Naive thymus-derived CD4-positive, alpha-beta T cell (primary cell): ENCODE results near the gene SLC17A1. TPM values are rescaled to one million over a fixed set of nuclear protein-coding genes. Genes with fewer than 3 reads are reported as not detected.
A peak's percentile ranks its signal among the peaks of the same experiment; 100 is the strongest.
"Not testable (repeated sequence)": the region's sequence is repeated elsewhere in the genome, so short reads cannot be mapped to it uniquely, and the experiment has no call there.

ENCODE experiments used
- ATAC-seq: fragments of 150-1000 bp; cut with Tn5 transposase; 2 replicates; pipeline ENCODE4 v1.10.0; 2021; ENCODE audit warnings: mild to moderate bottlenecking, moderate library complexity
- CTCF ChIA-PET: fragments of 350-600 bp; sonication (Branson Sonifier 250); formaldehyde crosslinking; loops from one replicate; lab custom pipeline; 2021; ENCODE audit warnings: antibody characterized with exemption; lab: Charles Lee
- POLR2A ChIA-PET: fragments of 350-600 bp; sonication (Branson Sonifier 250); formaldehyde crosslinking; loops from one replicate; lab custom pipeline; 2021; ENCODE audit warnings: antibody characterized with exemption, inconsistent platforms; lab: Charles Lee
- DNase-seq, 9 donors: peaks; one replicate each; pipeline versions ENCODE4 v3.0.0 to v3.0.0-alpha.2; 2020 to 2022; ENCODE audit warnings: mixed read lengths in 1 of 9
- H3K27ac ChIP-seq: one replicate; pipeline ENCODE4 v1.7.0; 2013; ENCODE audit warnings: mild to moderate bottlenecking, low read depth, low read length, moderate library complexity
- H3K27me3 ChIP-seq, 2 donors: one replicate each; pipeline ENCODE4 v1.7.0; 2013; ENCODE audit warnings: low read length in 2 of 2, mild to moderate bottlenecking in 2 of 2, moderate library complexity in 2 of 2; ENCODE audit not compliant: control insufficient read depth in 2 of 2, insufficient read depth in 2 of 2
- H3K36me3 ChIP-seq, 3 experiments: 1 replicate in 2 of 3; 2 replicates in 1 of 3; pipeline ENCODE4 v1.7.0; 2013; ENCODE audit warnings: low read length in 3 of 3, mild to moderate bottlenecking in 3 of 3, moderate library complexity in 1 of 3; ENCODE audit not compliant: insufficient read depth in 3 of 3, control insufficient read depth in 2 of 3
- H3K4me1 ChIP-seq, 2 donors: one replicate each; pipeline ENCODE4 v1.7.0; 2013; ENCODE audit warnings: low read length in 2 of 2, mild to moderate bottlenecking in 2 of 2, moderate library complexity in 1 of 2; ENCODE audit not compliant: control insufficient read depth in 2 of 2, insufficient read depth in 2 of 2
- H3K4me3 ChIP-seq: 2 replicates; pipeline ENCODE4 v1.7.0; 2013; ENCODE audit warnings: mild to moderate bottlenecking, low read length
- H3K9me3 ChIP-seq, 3 experiments: 1 replicate in 2 of 3; 2 replicates in 1 of 3; pipeline ENCODE4 v1.7.0; 2013; ENCODE audit warnings: low read length in 3 of 3; ENCODE audit not compliant: control insufficient read depth in 2 of 3
- H3K27ac Mint-ChIP-seq, 9 donors: one replicate each; pipeline ENCODE4 v1.8.0; 2020 to 2022; ENCODE audit warnings: mixed read lengths in 9 of 9, mild to moderate bottlenecking in 8 of 9, moderate library complexity in 5 of 9, inconsistent platforms in 2 of 9
- H3K27me3 Mint-ChIP-seq, 5 donors: one replicate each; pipeline ENCODE4 v1.8.0; 2021 to 2022; ENCODE audit warnings: mixed read lengths in 5 of 5, mild to moderate bottlenecking in 1 of 5
- H3K36me3 Mint-ChIP-seq, 5 donors: one replicate each; pipeline ENCODE4 v1.8.0; 2020 to 2022; ENCODE audit warnings: mixed read lengths in 5 of 5, mild to moderate bottlenecking in 3 of 5, inconsistent platforms in 1 of 5
- H3K4me1 Mint-ChIP-seq, 7 donors: one replicate each; pipeline ENCODE4 v1.8.0; 2020 to 2022; ENCODE audit warnings: mixed read lengths in 7 of 7, mild to moderate bottlenecking in 3 of 7, inconsistent platforms in 1 of 7
- H3K4me3 Mint-ChIP-seq, 10 donors: one replicate each; pipeline ENCODE4 v1.8.0; 2020 to 2022; ENCODE audit warnings: mild to moderate bottlenecking in 10 of 10, mixed read lengths in 10 of 10, moderate library complexity in 6 of 10, inconsistent platforms in 2 of 10
- H3K9me3 Mint-ChIP-seq, 11 donors: one replicate each; pipeline ENCODE4 v1.8.0; 2020 to 2022; ENCODE audit warnings: mixed read lengths in 11 of 11, mild to moderate bottlenecking in 4 of 11, inconsistent platforms in 1 of 11, moderate library complexity in 1 of 11
- intact Hi-C, 2 donors: fragments of 100-400 bp; cut with micrococcal nuclease; formaldehyde crosslinking; loops; one replicate each; pipeline ENCODE4 v1.15.1; 2023
- polyA plus RNA-seq, 2 donors: library from polyadenylated mRNA; unstranded; fragments of 300-500 nt; fragmentation: Illumina TruSeq; gene quantifications; one replicate each; pipeline ENCODE4 v1.2.3, GENCODE V29; 2021
- total RNA-seq, 6 experiments: library from RNA in 5 of 6; stranded (reverse) in 5 of 6; gene quantifications; 1 replicate in 5 of 6; 2 replicates in 1 of 6; pipeline ENCODE4 v1.2.3 and lab custom pipeline; 2021 to 2026

SLC17A1 gene
- total and polyA plus RNA-seq, 7 experiments from 2014 or later = not detected

GRCh38 chr6:25749837-25750236 is 82.0 kb downstream of the SLC17A1 start:
- POLR2A ChIA-PET = interaction anchor here (0.7 kb wide), 1 partner anchor 500 kb away, joined by 4 read pairs; a partner anchor contains a TSS
- H3K27me3 ChIP-seq = no peaks in the 10 kb centered on the region
- Mint-ChIP-seq H3K4me1 (no peaks in the 10 kb centered on the region), H3K27ac (no peak overlapping the region), H3K36me3 (no peaks in the 10 kb centered on the region), H3K9me3 (peaks cover 0 to 2% (median 0%) of the 10 kb centered on the region in 11 donors), H3K4me3 (no peak overlapping the region), H3K27me3 (peaks cover 0 to 15% (median 5%) of the 10 kb centered on the region in 5 donors)
- CTCF ChIA-PET = no interaction called here
- DNase-seq (no peak), ATAC-seq (peak; percentile 65)
- no peak overlapping the region for H3K4me3 ChIP-seq
- H3K36me3 ChIP-seq = no peaks in the 10 kb centered on the region
- H3K9me3 ChIP-seq = no peaks in the 10 kb centered on the region
- no peak overlapping the region for H3K27ac ChIP-seq
- no peaks in the 10 kb centered on the region for H3K4me1 ChIP-seq
- intact Hi-C loops = no loop called here

GRCh38 chr6:25748601-25749517 is 83.0 kb downstream of the SLC17A1 start:
- H3K4me3 ChIP-seq, H3K9me3 ChIP-seq, ATAC-seq, H3K36me3 ChIP-seq, H3K4me3 Mint-ChIP-seq, H3K9me3 Mint-ChIP-seq, H3K36me3 Mint-ChIP-seq, H3K27me3 ChIP-seq, POLR2A ChIA-PET, DNase-seq, H3K27ac Mint-ChIP-seq, H3K4me1 ChIP-seq, H3K4me1 Mint-ChIP-seq, H3K27ac ChIP-seq, intact Hi-C loops, CTCF ChIA-PET: not testable (repeated sequence)
- H3K27me3 Mint-ChIP-seq = peaks cover 0 to 12% (median 5%) of the 10 kb centered on the region in 5 donors

- H3K4me3 ChIP-seq = no peak overlapping the region
- Mint-ChIP-seq H3K4me1 (no peaks in the 10 kb centered on the region), H3K9me3 (peaks cover 0 to 2% (median 0%) of the 10 kb centered on the region in 11 donors), H3K27me3 (peaks cover 0 to 9% (median 0%) of the 10 kb centered on the region in 5 donors), H3K4me3 (no peak overlapping the region), H3K27ac (no peak overlapping the region), H3K36me3 (no peaks in the 10 kb centered on the region)
- H3K9me3 ChIP-seq = no peaks in the 10 kb centered on the region
- DNase-seq (no peak), ATAC-seq (no peak)
- H3K27me3 ChIP-seq = no peaks in the 10 kb centered on the region
- no peaks in the 10 kb centered on the region for H3K4me1 ChIP-seq
- intact Hi-C loops = no loop called here
- ChIA-PET POLR2A (no interaction called here), CTCF (no interaction called here)
- no peaks in the 10 kb centered on the region for H3K36me3 ChIP-seq
- H3K27ac ChIP-seq = no peak overlapping the region
Observed at GRCh38 chr6:25748049-25748448, 83.8 kb downstream of the SLC17A1 start.

- ChIA-PET POLR2A (no interaction called here), CTCF (no interaction called here)
- Histone ChIP-seq H3K27ac (no peak overlapping the region), H3K4me1 (no peaks in the 10 kb centered on the region), H3K27me3 (no peaks in the 10 kb centered on the region), H3K36me3 (no peaks in the 10 kb centered on the region), H3K4me3 (no peak overlapping the region), H3K9me3 (no peaks in the 10 kb centered on the region)
- intact Hi-C loops = no loop called here
- Mint-ChIP-seq H3K4me3 (no peak overlapping the region), H3K36me3 (no peaks in the 10 kb centered on the region), H3K4me1 (no peaks in the 10 kb centered on the region), H3K9me3 (peaks cover 0 to 2% (median 0%) of the 10 kb centered on the region in 11 donors), H3K27me3 (peaks cover 0 to 9% (median 0%) of the 10 kb centered on the region in 5 donors), H3K27ac (no peak overlapping the region)
- no peak for ATAC-seq
- DNase-seq = no peak
Observed at GRCh38 chr6:25747477-25747876, 84.4 kb downstream of the SLC17A1 start.

GRCh38 chr6:25746968-25747367 is 84.9 kb downstream of the SLC17A1 start:
- H3K36me3 Mint-ChIP-seq = no peaks in the 10 kb centered on the region
- peaks cover 0 to 12% (median 0%) of the 10 kb centered on the region in 5 donors for H3K27me3 Mint-ChIP-seq
- Histone ChIP-seq H3K9me3 (no peaks in the 10 kb centered on the region), H3K4me1 (no peaks in the 10 kb centered on the region), H3K4me3 (no peak overlapping the region), H3K36me3 (no peaks in the 10 kb centered on the region), H3K27ac (no peak overlapping the region), H3K27me3 (no peaks in the 10 kb centered on the region)
- no peak overlapping the region for H3K4me3 Mint-ChIP-seq
- H3K9me3 Mint-ChIP-seq = peaks cover 0 to 2% (median 0%) of the 10 kb centered on the region in 11 donors
- CTCF ChIA-PET = no interaction called here
- POLR2A ChIA-PET = no interaction called here
- ATAC-seq (no peak), DNase-seq (no peak)
- H3K4me1 Mint-ChIP-seq = no peaks in the 10 kb centered on the region
- no peak overlapping the region for H3K27ac Mint-ChIP-seq
- intact Hi-C loops = no loop called here

- ChIA-PET CTCF (no interaction called here), POLR2A (interaction anchor here (1.3 kb wide), 1 partner anchor 30 kb away, joined by 3 read pairs; no protein-coding TSS in a partner anchor)
- intact Hi-C loops = no loop called here
- Mint-ChIP-seq H3K27ac (no peak overlapping the region), H3K36me3 (peaks cover 0 to 1% (median 0%) of the 10 kb centered on the region in 5 donors), H3K27me3 (peaks cover 0 to 12% (median 0%) of the 10 kb centered on the region in 5 donors), H3K9me3 (peaks cover 0 to 2% (median 0%) of the 10 kb centered on the region in 11 donors), H3K4me3 (no peak overlapping the region), H3K4me1 (no peaks in the 10 kb centered on the region)
- no peaks in the 10 kb centered on the region for H3K4me1 ChIP-seq
- H3K36me3 ChIP-seq = no peaks in the 10 kb centered on the region
- ATAC-seq (no peak), DNase-seq (no peak)
- H3K9me3 ChIP-seq = no peaks in the 10 kb centered on the region
- H3K4me3 ChIP-seq = no peak overlapping the region
- H3K27ac ChIP-seq = no peak overlapping the region
- H3K27me3 ChIP-seq = no peaks in the 10 kb centered on the region
Observed at GRCh38 chr6:25745836-25746235, 86.0 kb downstream of the SLC17A1 start.
